Activated gamma-delta T cell treated with anti-CD3 and anti-CD28 coated beads, Interleukin-2, amount 50 U/mL, for 16 hours (primary cell): ENCODE data around the gene GP9.
"Not testable (repeated sequence)": the region's sequence is repeated elsewhere in the genome, so short reads cannot be mapped to it uniquely, and the experiment has no call there.

Experiments used
- DNase-seq: peaks from one replicate; pipeline ENCODE4 v3.0.0-alpha.2; 2020; ENCODE audit warnings: low read depth

The GP9 gene

DNA sequence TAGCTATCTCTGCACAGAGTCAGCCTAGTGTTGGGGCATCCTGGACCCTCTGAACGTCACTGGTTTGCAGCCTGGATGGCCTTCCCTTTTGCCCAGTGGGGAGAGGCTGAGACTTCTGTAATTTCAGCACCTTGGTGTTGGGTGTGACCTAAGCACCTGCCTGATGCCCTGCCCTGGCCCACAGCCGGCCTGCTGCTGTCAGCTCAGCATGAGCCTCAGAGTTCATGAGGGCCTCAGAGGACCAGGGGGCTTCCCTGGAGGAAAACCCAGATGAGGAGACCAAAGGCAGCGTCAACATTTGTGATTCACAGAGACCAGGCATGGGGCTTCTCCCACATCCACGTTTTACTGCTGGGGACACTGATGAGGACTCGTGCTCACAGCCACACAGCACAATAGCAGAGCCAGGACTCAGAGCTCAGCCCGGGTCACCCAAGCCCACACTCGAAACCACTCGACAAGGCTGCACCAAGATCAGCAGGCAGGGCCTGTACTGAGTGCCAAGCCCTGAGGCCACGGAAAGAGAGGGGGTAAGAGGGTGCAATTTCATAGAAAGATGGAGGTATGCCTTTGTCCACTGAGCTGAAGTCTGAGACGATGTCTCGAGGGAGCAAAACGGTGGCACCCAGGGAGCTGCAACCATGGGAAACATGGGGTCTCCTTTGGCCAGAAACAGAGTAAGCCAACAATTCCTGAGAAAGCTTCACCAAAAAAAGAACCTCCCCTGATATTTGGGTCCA lies 9.9 kb upstream of the GP9 start:
- DNase-seq = no peak

DNA sequence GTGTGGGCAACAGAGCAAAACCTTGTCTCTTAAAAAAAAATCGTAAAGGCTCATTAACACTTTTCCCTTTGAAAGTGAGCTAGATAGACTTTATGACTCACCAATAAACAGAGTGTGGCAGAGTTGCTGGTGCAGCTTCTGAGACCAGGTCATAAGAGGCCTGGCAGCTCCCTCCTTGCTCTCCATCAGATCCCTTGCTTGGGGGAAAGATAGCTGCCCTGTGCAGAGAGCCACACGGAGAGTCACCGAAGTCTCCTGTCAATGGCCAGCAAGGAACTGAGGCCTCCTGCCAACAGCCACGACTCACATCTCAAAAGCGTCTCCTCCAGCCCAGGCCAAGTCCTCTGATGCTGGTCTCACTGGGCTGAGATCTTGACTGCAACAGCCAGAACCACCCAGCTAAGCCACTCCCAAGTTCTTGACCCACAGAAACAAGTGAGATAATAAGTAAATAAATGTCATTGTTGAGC lies 8.7 kb upstream of the GP9 start:
- no peak for DNase-seq

DNA sequence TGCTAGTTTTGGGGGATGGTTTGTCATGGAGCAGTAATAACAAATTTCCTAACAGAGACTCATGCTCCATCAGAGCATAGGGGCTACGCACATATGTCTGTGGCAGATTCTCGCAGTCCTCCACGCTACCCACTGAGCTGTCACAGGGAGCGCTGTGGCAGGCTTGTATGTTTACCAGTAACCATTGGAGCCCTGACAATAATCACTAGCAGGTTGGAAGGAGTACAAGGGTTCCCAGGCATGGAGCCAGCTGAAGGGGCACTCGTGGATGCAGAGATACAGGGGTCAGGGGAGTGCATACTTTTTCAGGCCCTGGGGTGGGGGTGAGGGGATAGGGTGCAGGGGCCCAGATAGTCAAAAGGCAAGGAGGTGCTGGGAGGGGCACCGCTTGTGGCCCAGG lies 7.9 kb upstream of the GP9 start:
- no peak for DNase-seq

DNA sequence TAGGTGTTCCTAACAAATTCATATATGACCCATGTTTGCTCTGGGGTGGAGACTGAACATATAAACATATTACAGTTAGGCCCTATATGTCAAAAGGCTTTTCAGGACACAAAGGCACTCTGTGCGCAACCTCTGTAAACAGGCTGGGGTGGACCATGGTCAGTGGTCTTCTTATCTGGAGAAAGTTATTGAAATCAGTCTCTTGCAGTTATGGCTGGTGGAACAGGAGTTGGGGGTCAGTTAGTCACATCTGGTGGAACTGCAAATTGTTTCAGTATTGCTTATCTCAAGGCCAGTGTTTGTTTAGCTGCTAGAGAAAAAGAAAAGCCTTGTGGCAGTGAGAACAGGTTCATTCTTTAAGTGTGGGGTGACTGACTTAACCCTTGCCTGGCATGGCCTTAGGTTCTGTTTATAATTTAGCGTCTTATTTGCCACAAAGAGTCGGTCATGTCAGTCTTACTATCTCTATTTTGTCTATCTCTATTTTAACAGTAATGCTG lies 5.9 kb upstream of the GP9 start:
- DNase-seq = no peak

DNA sequence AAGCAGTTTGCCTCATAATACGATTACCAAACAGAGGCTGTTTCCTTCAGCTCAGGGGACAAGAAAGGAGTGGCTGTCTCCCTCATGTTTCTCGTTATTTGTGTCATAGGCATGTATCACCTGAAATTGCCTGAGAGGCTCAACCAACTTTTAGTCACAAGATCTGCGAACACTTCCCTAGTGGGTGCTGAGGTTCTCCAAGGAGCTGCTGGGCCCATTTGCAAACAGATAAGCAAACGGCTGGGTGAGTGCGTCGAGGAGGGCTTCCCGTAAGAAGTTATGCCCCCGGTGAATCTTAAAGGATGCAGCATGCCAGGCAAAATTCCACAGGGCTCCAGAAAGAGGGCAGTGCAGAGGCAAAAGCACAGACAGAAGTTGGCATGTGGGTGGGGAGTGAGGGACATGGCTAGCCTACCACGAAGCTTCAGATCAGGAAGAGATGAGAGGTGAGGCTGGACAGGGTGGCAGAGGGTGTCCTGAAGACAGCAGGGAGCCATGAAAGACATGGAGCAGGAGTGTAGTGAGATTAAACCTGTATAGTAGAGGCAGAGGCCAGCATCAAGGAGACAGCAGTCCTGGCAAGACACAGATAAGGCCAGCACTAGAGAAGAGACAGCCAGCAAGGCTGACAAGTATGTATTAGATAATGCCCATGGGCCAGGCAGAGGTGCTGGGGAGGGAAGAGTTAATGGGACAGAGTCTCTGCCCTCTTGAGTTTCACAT lies 4.0 kb upstream of the GP9 start:
- DNase-seq = no peak

DNA sequence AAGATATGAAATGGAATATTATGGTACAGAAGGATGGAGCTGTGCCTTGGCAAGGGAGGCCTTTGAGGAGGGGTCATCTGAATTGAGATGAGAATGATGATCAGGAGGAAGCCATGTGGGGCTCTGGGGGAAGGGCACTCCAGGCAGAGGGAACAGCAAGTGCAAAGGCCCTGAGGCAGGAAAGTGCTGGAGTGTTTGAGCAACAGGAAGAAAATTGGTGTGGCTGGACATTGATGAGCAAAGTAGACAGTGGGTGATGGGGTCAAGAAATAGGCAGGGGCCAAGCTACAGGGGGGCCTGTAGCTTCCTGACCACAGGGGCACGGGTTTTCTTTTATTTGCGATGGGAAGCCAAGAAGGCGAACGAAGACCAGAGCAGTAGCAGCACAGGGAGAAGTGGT lies 3.3 kb upstream of the GP9 start:
- DNase-seq = no peak

DNA sequence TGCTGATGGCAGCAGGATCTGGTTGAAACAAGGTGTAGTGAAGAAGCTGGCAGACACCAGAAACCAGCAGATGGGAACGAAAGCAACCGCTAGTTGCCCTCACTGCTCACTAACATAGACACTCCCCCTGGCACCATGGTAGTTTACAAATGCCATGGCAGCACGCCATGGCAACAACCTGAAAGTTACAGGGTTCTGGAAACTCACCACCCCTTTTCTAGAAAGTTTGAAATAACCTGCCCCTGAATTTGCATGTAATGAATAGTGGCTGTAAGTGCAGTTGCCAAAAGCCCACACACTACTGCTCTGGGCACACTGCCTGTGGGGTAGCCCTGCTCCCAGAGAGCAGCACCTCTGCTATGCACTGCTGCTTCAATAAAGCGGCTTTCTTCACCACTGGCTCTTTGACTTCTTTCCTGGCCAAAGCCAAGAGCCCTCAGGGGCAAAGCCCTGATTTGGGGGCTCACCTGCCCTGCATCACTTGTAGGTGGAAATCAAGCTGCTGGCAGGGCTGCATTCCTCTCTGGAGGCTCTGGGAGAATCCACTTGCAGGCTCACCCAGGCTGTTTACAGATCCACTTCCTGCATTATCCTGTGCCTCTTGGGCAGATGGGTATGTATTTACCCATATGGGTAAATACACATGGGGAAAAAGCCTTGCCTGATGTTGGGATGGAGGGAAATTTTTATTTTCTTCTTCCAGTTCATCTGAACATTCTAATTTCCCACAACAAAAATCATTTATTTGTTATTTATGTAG lies 2.0 kb upstream of the GP9 start:
- no peak for DNase-seq

DNA sequence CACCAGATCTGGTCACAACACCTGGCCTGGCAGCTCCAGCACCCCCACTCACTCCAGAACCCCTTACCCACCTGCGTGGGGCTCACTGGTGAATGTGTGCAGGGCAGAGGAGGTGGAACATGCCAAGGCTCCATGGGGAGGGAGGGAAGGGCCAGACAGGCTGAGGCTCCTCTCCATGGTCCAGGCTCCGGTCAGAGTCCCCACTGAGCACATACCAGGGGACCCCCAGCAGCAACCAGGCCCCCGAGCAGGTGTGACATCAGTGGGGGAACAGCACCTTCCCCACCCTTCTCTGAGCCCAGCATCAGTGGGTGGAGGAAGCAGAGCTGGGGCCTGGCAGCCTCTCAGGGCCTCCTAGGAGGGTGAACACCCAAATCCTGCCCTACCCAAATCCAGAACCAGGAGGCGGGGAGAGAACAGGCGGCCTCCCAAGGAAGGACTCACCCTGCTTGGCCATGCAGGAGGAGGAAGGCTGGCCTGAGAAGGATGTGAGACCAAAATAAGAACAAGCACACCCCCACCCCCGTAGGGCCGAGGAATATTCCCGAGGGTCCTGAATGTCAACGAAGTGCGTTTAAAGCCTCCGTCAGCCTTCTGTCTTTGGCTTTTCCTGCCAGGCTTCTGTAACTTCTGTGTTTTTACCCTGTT lies 1.1 kb upstream of the GP9 start:
- no peak for DNase-seq

DNA sequence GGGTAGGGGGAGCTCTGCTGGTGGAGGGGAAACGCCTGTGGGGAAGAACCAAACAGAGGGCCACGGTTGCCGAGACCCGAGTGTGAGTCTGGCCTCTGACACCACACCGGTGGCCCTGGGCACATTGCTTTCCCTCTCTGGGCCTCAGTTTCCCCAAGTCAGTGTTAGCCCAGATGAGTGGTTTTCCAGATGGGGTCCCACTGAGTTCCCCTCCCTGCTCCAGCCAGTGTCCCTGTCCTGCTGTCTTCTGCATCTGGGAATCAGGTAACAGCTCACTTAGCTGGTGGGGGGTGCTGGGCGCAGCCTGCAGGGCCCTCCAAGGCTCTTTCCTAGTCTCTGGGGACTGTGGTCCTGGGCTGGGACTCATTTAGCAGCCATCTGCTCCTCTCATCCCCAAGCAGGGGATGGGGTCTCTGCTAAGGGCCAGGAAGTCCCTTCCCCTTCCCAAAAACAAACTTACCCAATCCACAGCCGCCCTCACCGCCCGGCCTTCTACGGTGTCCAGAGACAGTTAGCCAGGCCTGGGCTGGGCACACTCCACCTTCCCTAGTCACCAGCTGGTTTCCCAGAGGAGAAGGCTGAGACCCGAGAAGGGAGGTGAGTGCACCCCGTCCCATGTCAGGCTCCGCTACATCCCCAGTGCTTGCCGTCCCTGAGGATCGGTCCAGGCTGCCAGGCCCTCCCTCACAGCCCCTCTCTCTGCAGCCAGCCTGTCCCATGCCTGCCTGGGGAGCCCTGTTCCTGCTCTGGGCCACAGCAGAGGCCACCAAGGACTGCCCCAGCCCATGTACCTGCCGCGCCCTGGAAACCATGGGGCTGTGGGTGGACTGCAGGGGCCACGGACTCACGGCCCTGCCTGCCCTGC lies 676 bp downstream of the GP9 start:
- DNase-seq = no peak

DNA sequence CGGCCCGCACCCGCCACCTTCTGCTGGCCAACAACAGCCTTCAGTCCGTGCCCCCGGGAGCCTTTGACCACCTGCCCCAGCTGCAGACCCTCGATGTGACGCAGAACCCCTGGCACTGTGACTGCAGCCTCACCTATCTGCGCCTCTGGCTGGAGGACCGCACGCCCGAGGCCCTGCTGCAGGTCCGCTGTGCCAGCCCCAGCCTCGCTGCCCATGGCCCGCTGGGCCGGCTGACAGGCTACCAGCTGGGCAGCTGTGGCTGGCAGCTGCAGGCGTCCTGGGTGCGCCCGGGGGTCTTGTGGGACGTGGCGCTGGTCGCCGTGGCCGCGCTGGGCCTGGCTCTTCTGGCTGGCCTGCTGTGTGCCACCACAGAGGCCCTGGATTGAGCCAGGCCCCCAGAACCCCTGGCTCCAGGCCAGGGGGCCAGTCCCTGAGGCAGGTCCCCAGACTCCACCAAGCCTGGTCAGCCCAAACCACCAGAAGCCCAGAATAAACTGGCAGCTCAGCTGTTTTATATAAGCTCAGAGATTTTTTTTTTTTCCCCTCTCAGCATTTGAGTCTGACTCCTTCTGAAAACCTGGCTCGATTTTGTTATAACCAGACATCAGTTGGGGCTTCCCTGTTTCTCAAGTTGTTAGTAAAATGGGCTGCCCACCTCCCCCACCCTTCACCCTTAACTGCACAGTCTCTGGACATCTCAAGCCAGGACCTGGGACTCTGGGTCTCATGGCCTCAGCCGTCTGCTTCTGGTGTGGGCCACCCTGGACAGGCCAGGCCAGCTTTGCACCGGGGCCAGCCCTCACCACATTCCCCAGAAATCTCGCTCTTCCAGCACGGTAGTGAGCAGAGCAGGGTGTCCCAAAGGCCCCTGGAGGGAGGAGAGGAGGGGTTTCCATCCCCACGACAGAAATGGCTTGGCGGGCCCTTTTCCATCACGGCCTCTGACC lies 1.6 kb downstream of the GP9 start:
- no peak for DNase-seq

DNA sequence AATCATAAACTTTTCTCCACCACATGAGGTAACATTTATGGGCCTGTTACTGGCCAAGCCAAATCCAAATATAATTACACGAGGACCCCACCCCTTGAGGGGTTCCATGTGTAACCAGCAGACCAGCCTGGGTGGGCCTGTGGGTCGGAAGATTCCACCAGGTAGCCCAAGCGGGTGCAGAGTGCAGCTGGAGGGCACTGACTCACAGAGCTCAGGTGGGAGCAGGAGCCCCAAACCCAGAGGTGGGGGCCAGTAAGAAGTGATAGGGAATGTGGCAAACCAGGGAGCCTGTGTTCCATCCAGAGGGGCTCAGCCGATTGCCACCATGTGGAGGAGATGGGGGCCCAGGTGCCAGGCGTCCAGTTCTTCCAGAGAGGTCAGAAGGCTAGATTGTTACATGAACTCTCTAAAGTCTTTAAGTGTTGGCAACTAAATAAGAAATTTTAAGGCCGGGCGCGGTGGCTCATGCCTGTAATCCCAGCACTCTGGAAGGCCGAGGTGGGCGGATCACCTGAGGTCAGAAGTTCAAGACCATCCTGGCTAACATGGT lies 2.6 kb downstream of the GP9 start:
- DNase-seq = no peak

DNA sequence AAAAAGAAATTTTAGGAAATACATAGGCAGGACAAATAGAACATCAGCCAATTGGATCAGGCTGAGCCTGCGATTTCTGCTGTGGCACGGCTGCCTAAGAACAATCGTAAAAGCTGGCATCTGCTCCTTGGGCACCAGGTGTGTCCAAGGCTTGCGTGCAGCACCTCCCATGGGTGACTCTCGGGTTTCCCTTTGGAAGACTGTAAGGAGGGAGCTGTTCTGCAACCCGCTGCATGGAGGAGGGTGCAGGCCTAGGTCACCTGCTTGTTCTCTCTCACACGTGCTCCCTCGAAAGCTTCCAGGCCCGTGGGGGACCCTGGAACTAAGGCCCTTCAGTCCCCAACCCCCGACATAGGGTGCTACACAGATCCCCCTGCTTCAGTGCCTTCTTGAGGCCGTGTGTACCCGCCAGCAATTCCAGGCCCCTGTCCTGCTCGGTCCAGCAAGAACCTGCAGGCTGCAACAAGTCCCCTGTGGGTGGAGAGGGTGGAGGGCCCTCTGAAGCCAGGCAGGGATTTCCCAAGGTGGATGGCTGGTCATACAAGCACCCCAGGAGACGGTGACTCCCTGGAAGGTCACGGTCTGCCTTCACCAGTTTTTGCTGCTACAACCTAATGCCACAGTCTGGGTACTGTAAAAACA lies 3.4 kb downstream of the GP9 start:
- DNase-seq = no peak

DNA sequence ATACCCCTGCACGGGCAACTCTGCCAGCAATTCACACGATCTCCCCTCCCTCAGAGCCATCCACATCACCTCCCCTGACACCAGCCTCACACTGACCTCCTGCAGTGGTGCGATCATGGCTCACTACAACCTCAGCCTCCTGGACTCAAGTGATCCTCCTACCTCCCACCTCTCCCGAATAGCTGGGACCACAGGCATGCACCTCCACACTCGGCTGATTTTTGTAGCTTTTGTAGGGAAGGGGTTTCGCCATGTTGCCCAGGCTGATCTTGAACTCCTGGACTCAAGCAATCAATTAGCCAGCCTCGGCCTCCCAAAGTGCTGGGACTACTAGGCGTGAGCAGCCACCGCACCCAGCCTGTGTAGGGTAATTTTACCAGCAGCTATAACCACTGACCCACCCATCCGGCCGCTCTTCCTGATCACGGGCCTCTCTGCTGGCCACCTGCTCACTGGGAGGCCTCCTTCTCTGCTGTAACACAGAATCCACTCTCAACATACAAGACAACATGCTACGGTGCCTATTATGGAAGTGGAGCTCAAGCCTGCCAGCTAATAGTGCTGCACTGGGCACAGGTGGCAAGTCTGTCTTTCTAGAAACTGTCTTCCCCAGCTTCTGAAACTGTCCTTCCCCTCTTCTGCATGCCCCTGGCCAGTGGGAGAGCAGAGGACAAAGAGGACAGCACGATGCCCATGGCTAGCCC lies 4.6 kb downstream of the GP9 start:
- DNase-seq = no peak

DNA sequence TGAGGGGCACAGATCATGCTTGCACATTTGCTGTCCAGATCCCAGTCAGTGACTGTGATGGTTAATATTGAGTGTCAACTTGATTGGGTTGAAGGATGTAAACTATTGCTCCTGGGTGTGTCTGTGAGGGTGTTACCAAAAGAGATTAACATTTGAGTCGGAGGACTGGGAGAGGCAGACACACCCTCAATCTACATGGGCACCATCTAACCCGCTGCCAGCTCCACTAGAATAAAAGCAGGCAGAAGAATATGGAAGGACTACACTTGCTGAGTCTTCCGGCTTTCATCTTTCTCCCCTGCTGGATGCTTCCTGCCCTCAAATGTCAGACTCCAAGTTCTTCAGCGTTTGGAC lies 5.1 kb downstream of the GP9 start:
- no peak for DNase-seq

DNA sequence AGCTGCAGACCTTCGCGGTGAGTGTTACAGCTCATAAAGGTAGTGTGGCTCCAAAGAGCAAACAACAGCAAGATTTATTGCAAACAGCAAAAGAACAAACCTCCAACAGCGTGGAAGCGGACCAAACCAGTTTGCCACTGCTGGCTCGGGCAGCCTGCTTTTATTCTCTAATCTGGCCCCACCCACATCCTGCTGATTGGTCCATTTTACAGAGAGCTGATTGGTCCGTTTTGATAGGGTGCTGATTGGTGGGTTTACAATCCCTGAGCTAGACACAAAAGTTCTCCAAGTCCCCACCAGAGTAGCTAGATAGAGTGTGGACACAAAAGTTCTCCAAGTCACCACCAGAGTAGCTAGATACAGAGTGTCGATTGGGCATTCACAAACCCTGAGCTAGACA lies 7.1 kb downstream of the GP9 start:
- DNase-seq = not testable (repeated sequence)

DNA sequence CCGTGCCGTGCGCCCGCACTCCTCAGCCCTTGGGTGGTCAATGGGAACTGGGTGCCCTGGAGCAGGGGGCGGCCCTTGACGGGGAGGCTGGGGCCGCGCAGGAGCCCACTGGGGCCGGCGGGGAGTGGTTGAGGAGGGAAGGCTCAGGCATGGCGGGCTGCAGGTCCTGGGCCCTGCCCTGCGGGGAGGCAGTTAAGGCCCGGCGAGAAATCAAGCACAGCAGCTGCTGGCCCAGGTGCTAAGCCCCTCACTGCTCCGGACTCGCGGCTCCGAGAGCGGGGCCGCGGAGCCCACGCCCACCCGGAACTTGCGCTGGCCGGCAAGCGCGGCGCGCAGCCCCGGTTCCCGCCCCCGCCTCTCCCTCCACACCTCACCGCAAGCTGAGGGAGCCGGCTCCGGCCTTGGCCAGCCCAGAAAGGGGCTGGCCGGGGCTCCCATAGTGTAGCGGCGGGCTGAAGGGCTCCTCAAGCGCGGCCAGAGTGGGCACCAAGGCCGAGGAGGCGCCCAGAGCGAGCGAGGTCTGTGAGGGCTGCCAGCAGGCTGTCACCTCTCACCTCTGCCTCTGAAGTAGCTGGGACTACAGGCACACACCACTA lies 7.8 kb downstream of the GP9 start:
- DNase-seq = no peak

DNA sequence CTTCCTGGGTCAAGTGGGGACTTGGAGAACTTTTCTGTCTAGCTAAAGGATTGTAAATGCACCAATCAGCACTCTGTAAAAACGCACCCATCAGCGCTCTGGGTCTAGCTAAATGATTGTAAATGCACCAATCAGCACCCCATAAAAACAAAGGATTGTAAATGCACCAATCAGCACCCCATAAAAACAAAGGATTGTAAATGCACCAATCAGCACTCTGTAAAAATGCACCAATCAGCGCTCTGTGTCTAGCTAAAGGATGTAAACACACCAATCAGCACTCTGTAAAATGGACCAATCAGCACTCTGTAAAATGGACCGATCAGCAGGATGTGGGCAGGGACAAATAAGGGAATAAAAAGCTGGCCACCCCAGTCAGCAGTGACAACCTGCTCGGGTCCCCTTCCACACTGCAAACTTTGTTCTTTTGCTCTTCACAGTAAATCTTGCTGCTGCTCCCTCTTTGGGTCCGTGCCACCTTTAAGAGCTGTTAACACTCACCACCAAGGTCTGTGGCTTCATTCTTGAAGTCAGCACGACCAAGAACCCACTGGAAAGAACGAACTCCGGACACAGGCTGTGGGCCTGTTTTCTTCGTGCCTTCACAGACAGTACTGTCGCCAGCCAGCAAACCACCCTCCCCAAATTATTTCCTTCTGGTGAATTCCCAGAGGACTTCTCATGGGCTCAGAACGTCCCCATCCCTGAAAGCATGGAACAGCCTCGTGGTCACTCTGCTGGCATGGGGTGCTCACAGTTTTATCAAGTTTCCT lies 8.9 kb downstream of the GP9 start:
- not testable (repeated sequence) for DNase-seq
